Measurements from ENCODE around the gene DENND6A.

DNA sequence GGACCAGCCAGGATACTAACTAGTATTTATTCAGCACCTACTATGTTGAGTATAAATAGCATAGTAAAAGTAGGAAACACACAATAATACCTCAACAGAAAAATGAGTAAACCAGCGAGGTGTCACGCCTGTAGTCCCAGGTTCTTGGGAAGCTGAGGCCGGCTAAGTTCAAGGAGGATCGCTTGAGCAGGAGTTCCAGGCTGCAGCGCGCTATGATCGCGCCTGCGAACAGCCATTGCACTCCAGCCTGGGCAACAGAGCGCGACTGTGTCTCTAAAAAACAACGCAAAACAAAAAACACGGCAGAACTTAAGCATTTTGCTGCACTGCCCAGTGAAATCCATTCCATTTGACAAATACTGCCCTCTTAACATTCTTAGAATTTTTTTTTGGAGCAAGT is 1.3 kb upstream of the DENND6A start:
- no peak for TF ChIP-seq CHD1 (IDR thresholded peaks at IDR 0.05; ENCODE audit: low read depth, low read length)
- TF ChIP-seq CTCF (IDR thresholded peaks at IDR 0.05; ENCODE audit: control extremely low read depth in 1 of 3, insufficient read depth in 1 of 3, low read depth in 1 of 3, low read length in 3 of 3), result no peak
- TF ChIP-seq POLR2A (IDR thresholded peaks at IDR 0.05; ENCODE audit: control extremely low read depth in 1 of 2, low read depth in 2 of 2, low read length in 2 of 2), result no peak
- TF ChIP-seq RAD21 (IDR thresholded peaks at IDR 0.05 in 1 of 2, conservative IDR thresholded peaks at IDR 0.05 in 1 of 2; ENCODE audit: low read depth in 2 of 2, low read length in 2 of 2), result no peak
- TF ChIP-seq SRF (IDR thresholded peaks at IDR 0.05; ENCODE audit: low read depth, low read length), result no peak
- no peak for TF ChIP-seq HDAC2 (IDR thresholded peaks at IDR 0.05; ENCODE audit: borderline replicate concordance in 1 of 2, low read depth in 2 of 2, low read length in 2 of 2)
- TF ChIP-seq TCF12 (IDR thresholded peaks at IDR 0.05; ENCODE audit: low read depth, low read length), result no peak
- TF ChIP-seq ZNF274 (IDR thresholded peaks at IDR 0.05; ENCODE audit: borderline replicate concordance, extremely low read depth, low read length), result no peak
- TF ChIP-seq RFX5 (IDR thresholded peaks at IDR 0.05; ENCODE audit: borderline replicate concordance, low read depth, low read length), result no peak
- no peak for TF ChIP-seq EP300 (IDR thresholded peaks at IDR 0.05; ENCODE audit: borderline replicate concordance in 1 of 2, low read depth in 2 of 2, low read length in 2 of 2)
- no peak for TF ChIP-seq SUZ12 (IDR thresholded peaks at IDR 0.05; ENCODE audit: low read length)
- TF ChIP-seq POLR2AphosphoS5 (IDR thresholded peaks at IDR 0.05; ENCODE audit: low read depth, low read length), result no peak
- TF ChIP-seq TAF1 (IDR thresholded peaks at IDR 0.05; ENCODE audit: low read depth, low read length), result no peak
